ENCODE results near the gene BRWD1. TPM values are rescaled to one million over a fixed set of nuclear protein-coding genes. Genes with fewer than 3 reads are reported as not detected.

Gene BRWD1
- total RNA-seq, 1 donor: 71.3 TPM

DNA sequence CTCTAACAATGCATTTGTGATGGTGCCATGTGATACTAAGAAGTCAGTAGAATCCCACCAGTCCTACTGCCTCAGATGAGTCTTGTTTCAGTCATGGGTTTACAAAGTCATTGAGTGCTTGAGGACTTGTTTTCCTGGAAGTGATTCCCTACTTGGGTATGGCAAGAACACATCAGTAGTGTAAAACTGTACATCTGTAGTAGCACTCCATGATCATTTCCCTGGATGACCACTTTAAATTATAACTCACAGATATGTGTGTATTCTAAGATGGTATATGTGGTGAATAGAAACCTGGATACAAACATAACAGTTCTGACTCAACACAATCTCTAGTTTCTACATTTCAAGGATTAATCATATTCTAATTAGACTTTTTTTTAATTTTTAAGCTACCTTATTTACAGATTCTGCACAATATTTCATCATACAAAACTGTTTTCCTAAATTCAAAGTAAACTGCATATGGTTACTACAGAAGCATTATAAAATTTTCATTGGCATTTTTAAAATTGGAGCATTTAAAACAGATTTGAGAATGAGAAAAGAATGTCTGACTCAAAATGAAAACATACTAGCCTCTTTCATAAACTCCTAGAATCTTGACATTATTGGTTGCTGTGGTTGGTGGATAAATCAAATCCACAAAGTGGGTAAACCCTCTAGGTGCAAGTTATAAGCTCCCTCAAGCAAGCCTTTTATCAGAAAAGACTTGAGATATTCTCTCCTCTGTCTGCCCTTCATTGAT lies 123.4 kb downstream of the BRWD1 start:
- peak overlapping the region; percentile 93 for H3K27ac ChIP-seq (ENCODE audit: low read depth, low read length)
- peak overlapping the region; percentile 68 for H3K4me2 ChIP-seq (ENCODE audit: insufficient read depth, low read length)

GRCh38 chr21:39188521-39189139 lies 124.8 kb downstream of the BRWD1 start:
- no peak for DNase-seq (ENCODE audit: insufficient read length, low spot score, missing footprints)
- no peak overlapping the region for H2AFZ ChIP-seq (ENCODE audit: low read length)
- no peak for TF ChIP-seq CTCF (IDR thresholded peaks at IDR 0.05; ENCODE audit: extremely low read depth, low read depth, low read length)
- H3K36me3 ChIP-seq (ENCODE audit: insufficient read depth, low read length): peaks cover 3% of the 10 kb centered on the region
- no peaks in the 10 kb centered on the region for H3K27me3 ChIP-seq (ENCODE audit: insufficient read depth, low read length)
- no peaks in the 10 kb centered on the region for H4K20me1 ChIP-seq (ENCODE audit: insufficient read depth, low read length)
- H3K4me1 ChIP-seq (ENCODE audit: insufficient read depth, low read length): peaks cover 42% of the 10 kb centered on the region
- H3K4me2 ChIP-seq (ENCODE audit: insufficient read depth, low read length): no peak overlapping the region
- H3K4me3 ChIP-seq (ENCODE audit: insufficient read depth, low read length): no peak overlapping the region
- H3K79me2 ChIP-seq (ENCODE audit: insufficient read depth, low read length): no peaks in the 10 kb centered on the region
- peak overlapping the region; percentile 93 for H3K27ac ChIP-seq (ENCODE audit: low read depth, low read length)
- H3K9me3 ChIP-seq (ENCODE audit: low read depth, low read length): no peaks in the 10 kb centered on the region

More for the DNA sequence above, 123.4 kb downstream of the BRWD1 start:
- H3K4me3 ChIP-seq (ENCODE audit: insufficient read depth, low read length): no peak overlapping the region
- no peak overlapping the region for H2AFZ ChIP-seq (ENCODE audit: low read length)
- no peaks in the 10 kb centered on the region for H3K27me3 ChIP-seq (ENCODE audit: insufficient read depth, low read length)
- peaks cover 3% of the 10 kb centered on the region for H3K79me2 ChIP-seq (ENCODE audit: insufficient read depth, low read length)
- peaks cover 15% of the 10 kb centered on the region for H3K36me3 ChIP-seq (ENCODE audit: insufficient read depth, low read length)
- H3K4me1 ChIP-seq (ENCODE audit: insufficient read depth, low read length): peaks cover 35% of the 10 kb centered on the region
- DNase-seq (ENCODE audit: insufficient read length, low spot score, missing footprints): peak; percentile 55
- H3K9me3 ChIP-seq (ENCODE audit: low read depth, low read length): no peaks in the 10 kb centered on the region
- no peak for TF ChIP-seq CTCF (IDR thresholded peaks at IDR 0.05; ENCODE audit: extremely low read depth, low read depth, low read length)
- no peaks in the 10 kb centered on the region for H4K20me1 ChIP-seq (ENCODE audit: insufficient read depth, low read length)

DNA sequence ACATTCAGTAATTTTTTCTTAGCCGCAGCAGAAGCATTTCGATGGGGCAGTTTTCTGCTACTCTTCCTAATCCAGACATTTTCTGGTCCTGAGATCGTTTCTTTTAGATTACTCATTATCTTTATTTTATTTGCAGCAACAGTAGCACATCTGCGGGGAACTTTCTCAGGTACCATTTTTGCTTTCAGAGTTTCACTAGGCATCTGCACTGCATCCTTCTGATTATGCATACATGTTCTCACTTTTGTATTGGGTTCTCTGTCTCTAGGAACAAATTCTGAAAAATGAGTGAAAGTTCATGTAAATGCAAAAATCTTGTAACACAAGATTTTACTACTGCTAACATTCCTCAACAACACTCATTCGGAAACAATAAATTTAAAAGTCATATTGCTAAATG lies 126.3 kb downstream of the BRWD1 start:
- Histone ChIP-seq H4K20me1 (ENCODE audit: insufficient read depth, low read length) (peaks cover 2% of the 10 kb centered on the region), H3K79me2 (ENCODE audit: insufficient read depth, low read length) (peaks cover 10% of the 10 kb centered on the region), H3K4me3 (ENCODE audit: insufficient read depth, low read length) (no peak overlapping the region), H3K27ac (ENCODE audit: low read depth, low read length) (no peak overlapping the region), H3K4me1 (ENCODE audit: insufficient read depth, low read length) (peaks cover 47% of the 10 kb centered on the region), H2AFZ (ENCODE audit: low read length) (no peak overlapping the region), H3K4me2 (ENCODE audit: insufficient read depth, low read length) (no peak overlapping the region), H3K27me3 (ENCODE audit: insufficient read depth, low read length) (no peaks in the 10 kb centered on the region), H3K9me3 (ENCODE audit: low read depth, low read length) (no peaks in the 10 kb centered on the region), H3K36me3 (ENCODE audit: insufficient read depth, low read length) (no peaks in the 10 kb centered on the region)
- no peak for DNase-seq (ENCODE audit: insufficient read length, low spot score, missing footprints)
- TF ChIP-seq CTCF (IDR thresholded peaks at IDR 0.05; ENCODE audit: extremely low read depth, low read depth, low read length): no peak

DNA sequence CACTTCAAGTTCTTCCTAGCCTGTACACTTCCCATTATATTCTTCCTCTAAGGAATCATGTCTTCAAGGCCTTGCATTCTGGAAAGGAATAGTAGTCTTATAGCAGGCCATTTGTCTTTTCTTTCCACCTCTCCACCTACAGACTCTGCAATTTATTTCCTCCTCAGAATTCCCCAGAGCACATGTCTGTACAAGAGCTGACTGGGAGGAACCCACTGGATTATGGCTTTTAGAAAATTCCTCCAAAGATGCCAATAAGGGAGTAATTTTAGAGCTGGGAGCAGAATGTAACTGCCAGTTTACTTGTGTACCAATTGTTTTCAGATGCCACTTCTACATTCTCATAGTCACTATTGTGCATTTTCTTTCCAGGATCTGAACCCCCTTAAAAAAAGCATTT lies 126.8 kb downstream of the BRWD1 start:
- peaks cover 4% of the 10 kb centered on the region for H4K20me1 ChIP-seq (ENCODE audit: insufficient read depth, low read length)
- H2AFZ ChIP-seq (ENCODE audit: low read length): no peak overlapping the region
- H3K27me3 ChIP-seq (ENCODE audit: insufficient read depth, low read length): no peaks in the 10 kb centered on the region
- H3K4me2 ChIP-seq (ENCODE audit: insufficient read depth, low read length): no peak overlapping the region
- no peaks in the 10 kb centered on the region for H3K9me3 ChIP-seq (ENCODE audit: low read depth, low read length)
- no peak for DNase-seq (ENCODE audit: insufficient read length, low spot score, missing footprints)
- peaks cover 15% of the 10 kb centered on the region for H3K79me2 ChIP-seq (ENCODE audit: insufficient read depth, low read length)
- H3K36me3 ChIP-seq (ENCODE audit: insufficient read depth, low read length): no peaks in the 10 kb centered on the region
- H3K27ac ChIP-seq (ENCODE audit: low read depth, low read length): no peak overlapping the region
- TF ChIP-seq CTCF (IDR thresholded peaks at IDR 0.05; ENCODE audit: extremely low read depth, low read depth, low read length): no peak
- H3K4me1 ChIP-seq (ENCODE audit: insufficient read depth, low read length): peaks cover 51% of the 10 kb centered on the region
- no peak overlapping the region for H3K4me3 ChIP-seq (ENCODE audit: insufficient read depth, low read length)
